ENCODE measurements around the gene PIP4K2C. TPM values are rescaled to one million over a fixed set of nuclear protein-coding genes. Genes with fewer than 3 reads are reported as not detected.
A peak's percentile ranks its signal among the peaks of the same experiment; 100 is the strongest.

PIP4K2C gene
- total RNA-seq, 1 donor = 19.4 TPM

GRCh38 chr12:57552306-57552651 is 38.7 kb upstream of the PIP4K2C start:
- TF ChIP-seq CTCF (IDR thresholded peaks at IDR 0.05; ENCODE audit: insufficient read depth, low read length) = no peak
- DNase-seq (ENCODE audit: low read depth) = no peak
- H3K4me3 ChIP-seq (ENCODE audit: low read depth, low read length) = no peak overlapping the region

- peak; percentile 15 for DNase-seq (ENCODE audit: low read depth)
- no peak overlapping the region for H3K4me3 ChIP-seq (ENCODE audit: low read depth, low read length)
- no peak for TF ChIP-seq CTCF (IDR thresholded peaks at IDR 0.05; ENCODE audit: insufficient read depth, low read length)
Measured at GRCh38 chr12:57552835-57553313, 38.1 kb upstream of the PIP4K2C start.

- TF ChIP-seq CTCF (IDR thresholded peaks at IDR 0.05; ENCODE audit: insufficient read depth, low read length) = no peak
- H3K4me3 ChIP-seq (ENCODE audit: low read depth, low read length) = no peak overlapping the region
- no peak for DNase-seq (ENCODE audit: low read depth)
Measured at GRCh38 chr12:57553343-57554202, 37.4 kb upstream of the PIP4K2C start.

GRCh38 chr12:57554453-57554852 is 36.5 kb upstream of the PIP4K2C start:
- TF ChIP-seq CTCF (IDR thresholded peaks at IDR 0.05; ENCODE audit: insufficient read depth, low read length) = no peak
- no peak for DNase-seq (ENCODE audit: low read depth)
- no peak overlapping the region for H3K4me3 ChIP-seq (ENCODE audit: low read depth, low read length)

- TF ChIP-seq CTCF (IDR thresholded peaks at IDR 0.05; ENCODE audit: insufficient read depth, low read length) = no peak
- no peak overlapping the region for H3K4me3 ChIP-seq (ENCODE audit: low read depth, low read length)
- no peak for DNase-seq (ENCODE audit: low read depth)
Measured at GRCh38 chr12:57554897-57555296, 36.1 kb upstream of the PIP4K2C start.

- no peak for TF ChIP-seq CTCF (IDR thresholded peaks at IDR 0.05; ENCODE audit: insufficient read depth, low read length)
Measured at GRCh38 chr12:57558864-57559263, 32.1 kb upstream of the PIP4K2C start.

More at GRCh38 chr12:57558864-57559263, 32.1 kb upstream of the PIP4K2C start:
- no peak for DNase-seq (ENCODE audit: low read depth)
- H3K4me3 ChIP-seq (ENCODE audit: low read depth, low read length) = no peak overlapping the region

Data from fibroblast of the aortic adventitia (primary cell).